NCI-H146 treated with DMSO at 0.1 percent for 48 hours (cell line): Measurements from ENCODE around the gene TOGARAM2.

ENCODE experiments used
- DNase-seq: peaks from one replicate; lab custom pipeline; 2025; ENCODE audit not compliant: unreplicated experiment; lab: John Stamatoyannopoulos, UW

The TOGARAM2 gene

GRCh38 chr2:28981016-28981441, at the start of gene TOGARAM2:
TSS of gene TOGARAM2 (plus strand) at chr2:28981298. CDS start at chr2:28994835, 13,537 bp downstream.
- DNase-seq, result peak; percentile 19

- DNase-seq, result no peak
These were observed 46.3 kb upstream of the TOGARAM2 start for GRCh38 chr2:28934769-28935168.

- no peak for DNase-seq
These were observed 40.1 kb upstream of the TOGARAM2 start for GRCh38 chr2:28941008-28941407.

- DNase-seq, result no peak
These were observed 36.4 kb upstream of the TOGARAM2 start for GRCh38 chr2:28944535-28945248.

- no peak for DNase-seq
These were observed 32.9 kb upstream of the TOGARAM2 start for GRCh38 chr2:28948160-28948559.

- DNase-seq, result no peak
These were observed 31.9 kb upstream of the TOGARAM2 start for GRCh38 chr2:28949190-28949589.

GRCh38 chr2:28949617-28950305, 31.3 kb upstream of the TOGARAM2 start:
- no peak for DNase-seq

- no peak for DNase-seq
These were observed 30.0 kb upstream of the TOGARAM2 start for GRCh38 chr2:28950941-28951630.

- DNase-seq, result no peak
These were observed 28.9 kb upstream of the TOGARAM2 start for GRCh38 chr2:28951910-28952835.

GRCh38 chr2:28952836-28953211, 28.3 kb upstream of the TOGARAM2 start:
- DNase-seq, result no peak

- no peak for DNase-seq
These were observed 25.6 kb upstream of the TOGARAM2 start for GRCh38 chr2:28955467-28955866.

- no peak for DNase-seq
These were observed 24.7 kb upstream of the TOGARAM2 start for GRCh38 chr2:28956415-28956826.

GRCh38 chr2:28956890-28957289, 24.2 kb upstream of the TOGARAM2 start:
- DNase-seq, result no peak

- peak; percentile 33 for DNase-seq
These were observed 22.4 kb upstream of the TOGARAM2 start for GRCh38 chr2:28958689-28959088.

GRCh38 chr2:28960401-28960800, 20.7 kb upstream of the TOGARAM2 start:
- no peak for DNase-seq

GRCh38 chr2:28962505-28962904, 18.6 kb upstream of the TOGARAM2 start:
- no peak for DNase-seq

- DNase-seq, result no peak
These were observed 10.5 kb upstream of the TOGARAM2 start for GRCh38 chr2:28970464-28971160.

GRCh38 chr2:28972778-28973335, 8.2 kb upstream of the TOGARAM2 start:
- DNase-seq, result no peak

- no peak for DNase-seq
These were observed 6.8 kb upstream of the TOGARAM2 start for GRCh38 chr2:28974252-28974651.

GRCh38 chr2:28975671-28976070, 5.4 kb upstream of the TOGARAM2 start:
- no peak for DNase-seq
